Suppressor macrophage (primary cell): ENCODE results near the gene CFAP92.

Experiments
- DNase-seq, 4 experiments: peaks; one replicate each; pipeline ENCODE4 v3.0.0-alpha.2; 2020 to 2022

Gene CFAP92

GRCh38 chr3:128983293-128984069 is 10.4 kb downstream of the CFAP92 start:
- no peak for DNase-seq

DNA sequence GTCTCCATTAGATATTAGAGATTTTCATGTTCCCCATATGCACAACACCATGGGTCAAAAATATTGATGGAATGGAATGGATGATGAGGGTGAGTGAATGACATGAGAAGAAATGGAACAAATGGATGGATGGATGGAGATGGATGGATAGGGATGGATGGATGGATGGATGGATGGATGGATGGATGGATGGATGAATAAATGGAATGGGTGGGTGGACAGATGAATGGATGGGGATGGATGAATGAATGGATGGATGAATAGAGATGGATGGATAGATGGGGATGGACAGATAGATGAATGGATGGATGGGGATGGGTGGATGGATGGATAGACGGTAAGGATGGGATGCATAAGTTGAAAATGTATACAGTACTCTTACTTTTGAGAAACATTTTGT is 18.6 kb downstream of the CFAP92 start:
- no peak for DNase-seq

DNA sequence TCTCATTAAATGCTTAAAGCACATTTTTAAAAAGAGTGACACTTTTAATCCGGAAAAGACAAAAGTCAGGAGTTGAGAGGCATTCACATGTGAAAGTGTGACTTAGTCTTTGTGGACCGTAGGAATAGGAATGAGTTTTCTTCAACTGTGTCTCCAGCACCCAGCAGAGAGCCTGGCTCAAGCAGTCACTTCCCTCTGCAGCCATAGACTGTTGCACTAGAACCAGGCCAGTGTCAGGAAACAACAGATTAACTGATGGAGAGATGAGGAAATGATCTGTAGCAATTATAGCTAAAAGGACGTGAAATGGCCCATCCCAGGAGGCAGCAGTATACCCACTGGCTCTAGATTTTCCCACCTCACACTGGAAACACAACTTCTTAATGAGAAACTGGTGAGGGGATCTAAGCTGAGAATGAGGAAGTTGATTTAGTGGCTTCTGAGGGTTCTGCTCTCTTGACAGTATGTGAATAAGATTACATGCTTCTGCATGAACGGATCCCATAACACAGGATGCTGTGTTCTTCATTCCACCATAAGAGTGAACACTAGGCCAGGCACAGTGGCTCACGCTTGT is 19.8 kb downstream of the CFAP92 start:
- peak; percentile 24 to 57 (median 51) for DNase-seq

- peak; percentile 60 to 77 (median 65) for DNase-seq
Measured at GRCh38 chr3:128971421-128972100, 22.3 kb downstream of the CFAP92 start.

DNA sequence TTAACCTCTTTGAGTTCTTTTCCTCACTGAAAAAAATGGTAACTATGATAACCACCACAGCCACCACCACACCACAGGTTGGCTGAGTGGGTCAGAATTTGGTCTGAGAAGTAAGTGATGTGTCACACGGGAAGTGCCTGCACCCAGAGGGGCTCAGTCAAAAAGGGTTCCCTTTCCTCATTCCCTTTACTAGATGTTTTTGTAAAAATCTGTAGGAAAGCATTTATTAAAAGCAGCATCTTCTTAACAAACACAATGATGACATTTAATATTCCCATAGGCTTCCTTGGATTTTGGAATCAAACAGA is 23.2 kb downstream of the CFAP92 start:
- DNase-seq: peak; percentile 18 to 49 (median 28)

DNA sequence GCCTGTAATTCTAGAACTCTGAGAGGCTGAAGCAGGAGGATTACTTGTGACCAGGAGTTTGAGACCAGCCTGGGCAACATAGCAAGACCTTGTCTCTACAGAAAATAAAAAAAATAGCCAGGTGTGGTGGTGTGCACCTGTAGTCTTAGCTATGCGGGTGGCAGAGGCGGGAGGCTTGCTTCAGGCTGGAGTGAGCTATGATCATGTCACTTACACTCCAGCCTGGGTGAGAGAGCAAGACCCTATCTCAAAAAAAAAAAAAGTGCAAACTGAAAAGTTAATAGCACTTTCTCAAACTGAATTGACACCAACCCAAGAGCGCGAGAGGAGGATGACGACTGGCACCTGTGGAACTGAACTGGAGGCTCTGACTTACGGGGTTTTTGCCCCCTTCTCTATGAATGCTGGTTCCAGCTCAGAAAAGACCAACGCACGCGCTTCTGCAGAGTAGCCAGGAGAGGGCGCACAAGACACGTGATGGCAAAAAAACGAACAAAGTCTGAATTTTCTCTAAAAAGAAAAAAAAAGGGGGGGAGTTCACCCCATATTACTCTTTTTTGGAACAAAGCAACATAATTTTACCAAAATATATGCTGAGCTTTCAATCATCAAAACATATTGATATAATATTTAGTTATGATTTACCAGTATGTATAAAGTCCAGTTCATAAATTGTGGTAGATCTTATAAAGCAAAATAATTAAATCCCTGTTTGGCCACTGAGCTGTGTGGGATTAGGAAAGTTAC is 23.7 kb downstream of the CFAP92 start:
- DNase-seq: peak; percentile 62 to 76 (median 70)

GRCh38 chr3:128967748-128968355 is 26.0 kb downstream of the CFAP92 start:
- no peak for DNase-seq

DNA sequence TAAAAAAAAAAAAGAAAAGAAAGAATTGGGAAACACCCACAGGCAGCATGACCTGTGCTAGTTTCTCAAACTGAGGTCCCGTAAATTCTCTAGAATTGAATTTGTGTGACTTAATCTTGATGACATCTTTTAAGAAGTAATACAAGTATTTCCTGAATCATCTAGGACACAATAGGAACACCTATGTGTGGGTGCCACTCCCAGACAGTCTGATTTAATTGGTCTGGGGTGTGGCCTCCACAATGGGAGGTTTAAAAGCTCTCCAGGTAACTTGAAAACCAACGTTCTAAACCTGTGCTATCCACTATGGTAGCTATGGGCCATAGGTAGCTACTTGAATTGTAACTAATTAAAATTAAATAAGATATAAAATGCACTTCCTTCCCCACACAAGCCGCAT is 28.1 kb downstream of the CFAP92 start:
- DNase-seq: no peak

- peak; percentile 5 to 28 (median 24) for DNase-seq
Measured at GRCh38 chr3:128965280-128965679, 28.6 kb downstream of the CFAP92 start.

GRCh38 chr3:128956440-128956839 is 37.4 kb downstream of the CFAP92 start:
- DNase-seq: no peak

GRCh38 chr3:128950223-128950938 is 43.5 kb downstream of the CFAP92 start:
- peak in 3 of 4 experiments; percentile 11 to 26 (median 26) for DNase-seq

DNA sequence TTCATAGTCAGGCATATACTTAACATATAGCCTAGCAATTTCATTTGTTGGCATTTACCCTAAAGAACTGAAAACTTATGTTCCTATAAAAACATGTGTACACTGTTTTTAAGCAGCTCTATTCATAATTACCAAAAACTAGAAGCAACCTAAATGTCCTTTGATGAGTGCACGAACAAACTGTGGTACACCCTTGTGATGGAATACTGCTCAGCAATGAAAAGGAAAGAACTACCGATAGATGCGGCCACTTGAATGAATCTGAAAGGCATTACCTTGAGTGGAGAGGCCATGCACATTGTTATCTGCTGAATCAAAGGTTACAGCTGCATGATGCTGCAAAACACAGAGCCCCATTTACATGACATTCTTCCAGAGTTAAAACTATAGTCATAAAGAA is 44.7 kb downstream of the CFAP92 start:
- no peak for DNase-seq

- DNase-seq: no peak
Measured at GRCh38 chr3:128946411-128946810, 47.5 kb downstream of the CFAP92 start.

DNA sequence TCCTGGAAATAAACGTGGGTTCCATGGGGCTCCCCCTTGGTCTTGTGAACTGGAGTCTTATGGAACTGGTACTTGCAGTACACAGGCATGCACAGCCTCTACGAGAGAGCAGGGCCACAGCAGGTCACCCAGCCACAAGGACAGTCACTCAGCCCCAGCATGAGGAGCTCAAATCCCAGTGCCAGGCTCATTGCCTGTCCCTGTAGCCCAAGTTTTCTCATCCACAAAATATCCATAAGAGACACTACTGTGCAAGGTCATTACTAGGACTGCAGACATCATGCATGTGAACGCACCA is 48.0 kb downstream of the CFAP92 start:
- no peak for DNase-seq

DNA sequence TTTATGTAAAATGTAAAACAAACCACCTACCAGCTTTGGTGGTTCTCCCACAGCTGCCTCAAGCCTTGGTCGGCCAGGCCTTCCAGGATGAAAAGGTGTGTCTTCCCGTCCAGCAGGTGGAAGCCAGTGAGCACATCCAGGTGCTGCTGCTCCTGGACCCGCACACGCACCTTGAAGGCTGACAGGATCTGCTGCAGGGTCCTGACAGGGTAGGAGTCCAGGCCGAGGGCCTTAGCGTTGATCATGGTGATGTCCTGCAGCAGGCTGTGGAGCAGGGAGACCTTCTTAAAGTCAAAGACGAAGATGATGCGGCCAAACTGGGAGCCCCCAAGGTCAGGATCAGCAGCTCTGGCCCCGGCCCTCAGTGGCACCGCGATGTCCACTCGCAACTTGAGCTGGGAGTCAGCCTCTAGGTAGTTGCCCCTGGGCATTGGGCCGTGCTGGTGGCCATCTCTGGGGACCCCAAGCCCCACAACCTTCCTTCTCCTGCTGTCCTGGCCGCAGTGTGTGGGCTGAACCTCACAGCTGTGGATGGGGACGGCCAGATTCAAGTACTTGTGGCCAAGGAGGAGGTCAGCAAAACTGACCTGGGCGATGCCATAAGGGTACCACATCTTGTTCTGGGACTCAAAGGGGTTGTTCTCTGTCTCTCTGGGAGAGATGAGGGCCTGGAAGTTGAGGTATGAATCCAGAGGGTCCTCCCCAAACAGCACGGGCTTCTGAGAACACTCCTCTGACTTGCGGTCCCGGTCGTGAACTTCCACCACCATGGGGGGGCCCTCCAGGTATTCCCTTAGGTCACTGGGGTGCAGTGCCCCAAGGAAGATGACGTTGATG is 48.6 kb downstream of the CFAP92 start:
- no peak for DNase-seq

GRCh38 chr3:128942161-128942952 is 51.5 kb downstream of the CFAP92 start:
- DNase-seq: no peak

DNA sequence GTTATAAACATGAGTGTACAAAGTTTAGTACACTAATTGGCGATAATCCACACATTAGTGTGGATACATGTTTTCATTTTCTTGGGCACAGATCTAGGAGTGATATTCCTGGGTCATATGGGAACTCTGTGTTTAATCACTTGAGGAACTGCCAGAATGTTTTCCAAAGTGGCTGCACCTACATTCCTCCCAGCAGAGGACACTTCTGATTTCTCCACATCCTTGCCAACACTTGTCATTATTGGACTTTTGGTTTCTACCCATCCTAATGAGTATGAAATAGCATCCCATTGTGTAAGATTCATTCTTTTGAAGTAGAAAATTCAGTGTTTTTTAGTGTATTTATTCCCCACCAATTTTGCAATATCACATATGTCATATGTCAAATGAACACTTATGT is 53.6 kb downstream of the CFAP92 start:
- no peak for DNase-seq

DNA sequence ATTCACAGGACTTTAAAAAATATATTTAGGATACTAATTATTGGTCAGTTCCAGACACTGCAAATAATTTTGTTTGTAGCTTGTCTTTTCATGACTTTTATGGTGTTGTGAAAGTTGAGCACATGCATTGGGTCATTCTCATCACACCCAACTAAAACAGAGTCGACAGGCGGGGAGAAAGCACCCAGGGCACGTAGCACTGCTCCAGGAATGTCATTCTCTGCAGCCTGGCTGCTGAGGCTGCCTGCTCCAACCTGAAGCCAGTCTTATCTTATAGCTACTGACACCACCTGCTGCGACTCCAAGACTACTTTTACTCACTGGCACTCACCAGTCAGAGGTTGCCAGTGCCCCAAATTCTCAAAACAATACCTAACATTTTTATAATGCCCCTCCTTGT is 57.5 kb downstream of the CFAP92 start:
- DNase-seq: no peak

DNA sequence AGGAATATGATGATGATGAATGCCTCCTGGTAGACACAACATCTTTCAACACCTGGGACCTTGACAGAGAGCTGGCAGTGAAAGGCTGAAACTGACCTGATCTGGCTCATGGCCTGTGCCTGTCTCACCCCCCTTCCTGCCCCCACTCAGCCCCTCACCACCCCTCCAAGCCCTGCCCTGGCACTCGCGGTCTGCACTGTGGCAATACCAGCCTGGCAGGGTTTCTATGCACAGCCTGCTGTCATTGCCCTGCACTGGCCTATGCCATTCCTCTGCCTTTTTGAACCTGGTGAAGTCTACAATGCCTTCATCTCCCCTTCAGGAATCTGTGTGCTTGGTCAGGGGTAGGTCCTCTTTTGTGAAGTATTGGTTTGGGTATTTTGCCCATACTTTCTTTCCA is 58.0 kb downstream of the CFAP92 start:
- DNase-seq: no peak

GRCh38 chr3:128933922-128934253 is 60.0 kb downstream of the CFAP92 start:
- DNase-seq: no peak
